NCI-H2227 (cell line): ENCODE measurements around the gene GDF9.

ENCODE experiments used
- DNase-seq: peaks from one replicate; lab custom pipeline; 2025; ENCODE audit not compliant: unreplicated experiment; lab: John Stamatoyannopoulos, UW

The GDF9 gene

GRCh38 chr5:132839426-132840301, 26.6 kb downstream of the GDF9 start:
- DNase-seq: no peak

GRCh38 chr5:132838516-132839282, 27.6 kb downstream of the GDF9 start:
- DNase-seq: no peak

- no peak for DNase-seq
These were observed 28.4 kb downstream of the GDF9 start for GRCh38 chr5:132837868-132838267.

- DNase-seq: no peak
These were observed 29.4 kb downstream of the GDF9 start for GRCh38 chr5:132836852-132837251.

GRCh38 chr5:132834057-132834456, 32.2 kb downstream of the GDF9 start:
- no peak for DNase-seq

- DNase-seq: no peak
These were observed 33.7 kb downstream of the GDF9 start for GRCh38 chr5:132832612-132833011.

- DNase-seq: no peak
These were observed 35.0 kb downstream of the GDF9 start for GRCh38 chr5:132831095-132831860.

- peak; percentile 57 for DNase-seq
These were observed 35.7 kb downstream of the GDF9 start, which contains the start of gene SHROOM1 for GRCh38 chr5:132830436-132831094. Gene SHROOM1, minus strand, starts transcription at chr5:132830647. Its CDS starts 4,507 bp downstream, at chr5:132826140.

- peak; percentile 71 for DNase-seq
These were observed 36.4 kb downstream of the GDF9 start for GRCh38 chr5:132829742-132830435.

GRCh38 chr5:132828846-132829494, 37.3 kb downstream of the GDF9 start:
- no peak for DNase-seq

GRCh38 chr5:132827943-132828673, 38.2 kb downstream of the GDF9 start:
- no peak for DNase-seq

- DNase-seq: no peak
These were observed 39.7 kb downstream of the GDF9 start for GRCh38 chr5:132826424-132827082.

- no peak for DNase-seq
These were observed 40.4 kb downstream of the GDF9 start for GRCh38 chr5:132825834-132826391.

GRCh38 chr5:132825033-132825833, 41.0 kb downstream of the GDF9 start:
- no peak for DNase-seq

GRCh38 chr5:132824426-132824825, 41.8 kb downstream of the GDF9 start:
- DNase-seq: no peak

GRCh38 chr5:132823481-132824050, 42.7 kb downstream of the GDF9 start:
- DNase-seq: no peak
